ENCODE results near the gene CBFA2T3.

DNA sequence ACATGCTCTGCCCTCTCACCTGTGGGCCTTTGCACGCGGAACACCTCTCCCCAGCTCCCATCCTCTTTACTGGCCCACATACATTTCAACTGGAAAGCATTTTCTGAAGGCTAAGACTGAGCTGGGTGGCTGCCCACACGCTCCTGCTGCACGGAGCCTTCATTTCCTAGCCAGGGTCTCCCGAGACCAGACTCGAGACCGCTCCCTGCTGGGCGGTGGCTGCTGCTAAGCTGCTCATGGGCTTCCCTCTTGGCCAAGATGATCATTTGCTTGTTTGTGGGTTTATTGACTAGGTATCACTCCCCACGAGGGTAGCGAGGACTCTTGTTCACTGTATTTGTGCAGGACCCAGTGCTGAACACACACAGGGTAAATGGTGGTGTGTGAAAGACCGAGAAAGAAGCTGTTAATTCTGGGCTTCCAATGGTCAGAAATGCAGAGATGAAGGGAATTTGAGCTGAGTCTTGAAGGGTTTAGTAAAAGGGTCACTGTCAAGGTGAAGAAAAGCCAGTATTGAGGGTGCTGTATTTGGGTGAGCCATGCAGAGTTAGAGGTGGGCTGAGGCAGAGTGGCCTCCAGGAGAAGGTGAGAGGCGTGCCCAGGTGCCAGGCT is 119.2 kb downstream of the CBFA2T3 start:
- TF ChIP-seq, protein P1, sequence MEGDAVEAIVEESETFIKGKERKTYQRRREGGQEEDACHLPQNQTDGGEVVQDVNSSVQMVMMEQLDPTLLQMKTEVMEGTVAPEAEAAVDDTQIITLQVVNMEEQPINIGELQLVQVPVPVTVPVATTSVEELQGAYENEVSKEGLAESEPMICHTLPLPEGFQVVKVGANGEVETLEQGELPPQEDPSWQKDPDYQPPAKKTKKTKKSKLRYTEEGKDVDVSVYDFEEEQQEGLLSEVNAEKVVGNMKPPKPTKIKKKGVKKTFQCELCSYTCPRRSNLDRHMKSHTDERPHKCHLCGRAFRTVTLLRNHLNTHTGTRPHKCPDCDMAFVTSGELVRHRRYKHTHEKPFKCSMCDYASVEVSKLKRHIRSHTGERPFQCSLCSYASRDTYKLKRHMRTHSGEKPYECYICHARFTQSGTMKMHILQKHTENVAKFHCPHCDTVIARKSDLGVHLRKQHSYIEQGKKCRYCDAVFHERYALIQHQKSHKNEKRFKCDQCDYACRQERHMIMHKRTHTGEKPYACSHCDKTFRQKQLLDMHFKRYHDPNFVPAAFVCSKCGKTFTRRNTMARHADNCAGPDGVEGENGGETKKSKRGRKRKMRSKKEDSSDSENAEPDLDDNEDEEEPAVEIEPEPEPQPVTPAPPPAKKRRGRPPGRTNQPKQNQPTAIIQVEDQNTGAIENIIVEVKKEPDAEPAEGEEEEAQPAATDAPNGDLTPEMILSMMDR (conservative IDR thresholded peaks at IDR 0.05; ENCODE audit: low read length) = peak; percentile 54
- TF ChIP-seq EZH2phosphoT487 (IDR thresholded peaks at IDR 0.05; ENCODE audit: borderline replicate concordance) = no peak

Data from Loucy (cell line).